ENCODE measurements around the gene MT1B. TPM values are rescaled to one million over a fixed set of nuclear protein-coding genes. Genes with fewer than 3 reads are reported as not detected.

MT1B gene
- polyA plus RNA-seq, 1 experiment: not detected

DNA sequence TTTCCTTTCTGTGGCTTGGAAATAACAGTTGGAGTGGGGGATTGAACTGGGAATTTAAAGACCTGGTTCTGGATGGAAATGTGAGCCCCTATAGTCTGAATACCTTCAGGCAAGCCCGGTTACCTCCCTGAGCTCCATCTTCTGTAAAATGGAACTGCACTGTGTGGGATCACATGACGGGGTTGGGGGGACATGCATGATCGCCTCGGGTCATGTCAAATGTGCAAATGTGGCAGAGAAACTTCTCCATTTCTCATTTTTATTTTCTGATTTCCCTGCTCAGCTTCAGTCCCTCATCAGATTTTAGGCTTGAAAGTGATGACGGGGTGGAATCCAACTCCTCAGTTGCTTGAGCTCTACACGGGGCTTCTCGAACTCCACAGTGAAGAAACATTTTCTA lies 1.5 kb downstream of the MT1B start:
- H3K4me3 ChIP-seq (ENCODE audit: low read depth, low read length): no peak overlapping the region
- H3K27me3 ChIP-seq (ENCODE audit: control insufficient read depth, insufficient read depth, low read length): peaks cover 59% of the 10 kb centered on the region
- TF ChIP-seq, protein P1, sequence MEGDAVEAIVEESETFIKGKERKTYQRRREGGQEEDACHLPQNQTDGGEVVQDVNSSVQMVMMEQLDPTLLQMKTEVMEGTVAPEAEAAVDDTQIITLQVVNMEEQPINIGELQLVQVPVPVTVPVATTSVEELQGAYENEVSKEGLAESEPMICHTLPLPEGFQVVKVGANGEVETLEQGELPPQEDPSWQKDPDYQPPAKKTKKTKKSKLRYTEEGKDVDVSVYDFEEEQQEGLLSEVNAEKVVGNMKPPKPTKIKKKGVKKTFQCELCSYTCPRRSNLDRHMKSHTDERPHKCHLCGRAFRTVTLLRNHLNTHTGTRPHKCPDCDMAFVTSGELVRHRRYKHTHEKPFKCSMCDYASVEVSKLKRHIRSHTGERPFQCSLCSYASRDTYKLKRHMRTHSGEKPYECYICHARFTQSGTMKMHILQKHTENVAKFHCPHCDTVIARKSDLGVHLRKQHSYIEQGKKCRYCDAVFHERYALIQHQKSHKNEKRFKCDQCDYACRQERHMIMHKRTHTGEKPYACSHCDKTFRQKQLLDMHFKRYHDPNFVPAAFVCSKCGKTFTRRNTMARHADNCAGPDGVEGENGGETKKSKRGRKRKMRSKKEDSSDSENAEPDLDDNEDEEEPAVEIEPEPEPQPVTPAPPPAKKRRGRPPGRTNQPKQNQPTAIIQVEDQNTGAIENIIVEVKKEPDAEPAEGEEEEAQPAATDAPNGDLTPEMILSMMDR (IDR thresholded peaks at IDR 0.05; ENCODE audit: low read depth, low read length): no peak
- DNase-seq (ENCODE audit: low read depth, low spot score): no peak
- ChIA-PET POLR2A (no interaction called here), CTCF (no interaction called here)
- H3K27ac ChIP-seq (ENCODE audit: low read depth, low read length): no peak overlapping the region
- H3K9me3 ChIP-seq (ENCODE audit: control insufficient read depth, insufficient read depth, low read length): no peaks in the 10 kb centered on the region; the same call in 1 of the 2 replicates

DNA sequence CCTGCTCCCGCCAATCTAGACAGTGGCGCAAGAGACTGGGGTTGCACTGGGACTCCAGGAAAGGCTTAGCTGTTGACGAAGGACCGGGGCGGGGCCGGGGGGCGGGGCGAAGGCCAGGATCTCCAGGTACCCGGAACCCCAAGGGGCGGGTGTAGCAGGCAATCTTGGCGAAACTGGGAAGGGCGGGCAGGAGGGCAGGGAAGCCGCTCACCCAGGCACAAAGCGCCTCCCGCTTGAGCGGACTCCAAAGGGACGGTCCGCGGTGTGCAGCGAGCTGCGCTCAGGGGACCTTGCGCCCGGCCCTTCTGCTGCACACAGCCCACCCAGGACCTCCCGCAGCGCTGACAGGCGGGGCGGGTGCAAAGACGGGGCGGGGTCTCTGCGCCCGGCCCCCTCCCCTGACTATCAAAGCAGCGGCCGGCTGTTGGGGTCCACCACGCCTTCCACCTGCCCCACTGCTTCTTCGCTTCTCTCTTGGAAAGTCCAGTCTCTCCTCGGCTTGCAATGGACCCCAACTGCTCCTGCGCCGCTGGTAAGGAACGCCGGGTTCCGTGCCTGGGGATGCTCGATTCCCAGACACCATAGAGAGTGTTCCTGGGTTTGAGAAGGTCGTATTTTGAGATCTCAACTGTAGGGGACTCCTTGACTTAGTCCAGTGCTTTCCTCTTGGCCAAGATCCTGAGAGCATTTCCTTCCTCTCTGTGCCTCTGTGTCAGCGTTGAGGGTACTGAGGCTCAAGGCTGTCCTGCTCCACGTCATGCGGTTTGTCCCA lies 6.1 kb downstream of the MT1B start, which contains the start of gene MT1F:
Gene MT1F (plus strand): TSS at position 405 of the 772 bp plus-strand sequence. CDS start 100 bp downstream, at position 505.
- CTCF ChIA-PET: no interaction called here
- TF ChIP-seq, protein P1 (IDR thresholded peaks at IDR 0.05; ENCODE audit: low read depth, low read length): no peak
- H3K4me3 ChIP-seq (ENCODE audit: low read depth, low read length): peak within 1 kb of the TSS; percentile 47
- H3K9me3 ChIP-seq (ENCODE audit: control insufficient read depth, insufficient read depth, low read length): no peaks in the 10 kb centered on the region; the same call in 1 of the 2 replicates
- no peak for DNase-seq (ENCODE audit: low read depth, low spot score)
- H3K27ac ChIP-seq (ENCODE audit: low read depth, low read length): no peak within 1 kb of the TSS
- H3K27me3 ChIP-seq (ENCODE audit: control insufficient read depth, insufficient read depth, low read length): peaks cover 59% of the 10 kb centered on the region
- POLR2A ChIA-PET: interaction anchor here (1.0 kb wide), 1 partner anchor 32 kb away, joined by 3 read pairs; the partner anchor contains the start of gene MT1E

DNA sequence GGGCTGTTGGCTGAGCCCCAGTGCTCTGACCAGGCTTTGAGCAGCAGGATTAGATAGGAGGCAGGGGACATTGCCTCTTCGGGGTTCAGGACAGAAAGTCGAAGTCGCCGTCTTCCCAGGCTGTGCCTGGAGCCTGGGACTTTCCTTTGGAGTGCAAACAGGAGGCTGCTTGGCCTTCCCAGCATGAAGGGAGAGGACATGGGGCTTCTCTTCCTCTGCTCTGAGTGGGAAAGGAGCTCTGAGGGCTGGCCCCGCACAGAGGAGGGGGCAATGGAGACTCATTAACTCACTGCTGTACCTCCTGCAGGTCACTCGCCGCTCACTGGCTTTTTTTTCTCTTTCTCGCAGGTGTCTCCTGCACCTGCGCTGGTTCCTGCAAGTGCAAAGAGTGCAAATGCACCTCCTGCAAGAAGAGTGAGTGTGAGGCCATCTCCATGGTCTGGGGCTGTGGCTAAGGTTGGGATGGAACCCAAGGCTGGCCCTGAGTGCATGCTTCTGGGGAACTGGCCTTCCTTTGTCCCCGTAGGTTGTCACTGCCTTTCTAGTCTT lies 6.7 kb downstream of the MT1B start:
- H3K27me3 ChIP-seq (ENCODE audit: control insufficient read depth, insufficient read depth, low read length): peaks cover 62% of the 10 kb centered on the region
- TF ChIP-seq, protein P1 (IDR thresholded peaks at IDR 0.05; ENCODE audit: low read depth, low read length): no peak
- H3K27ac ChIP-seq (ENCODE audit: low read depth, low read length): no peak overlapping the region
- POLR2A ChIA-PET: interaction anchor here (1.0 kb wide), 1 partner anchor 33 kb away, joined by 3 read pairs; the partner anchor contains the start of gene MT1E
- CTCF ChIA-PET: no interaction called here
- DNase-seq (ENCODE audit: low read depth, low spot score): no peak
- no peaks in the 10 kb centered on the region; the same call in 1 of the 2 replicates for H3K9me3 ChIP-seq (ENCODE audit: control insufficient read depth, insufficient read depth, low read length)
- H3K4me3 ChIP-seq (ENCODE audit: low read depth, low read length): peak overlapping the region; percentile 47

DNA sequence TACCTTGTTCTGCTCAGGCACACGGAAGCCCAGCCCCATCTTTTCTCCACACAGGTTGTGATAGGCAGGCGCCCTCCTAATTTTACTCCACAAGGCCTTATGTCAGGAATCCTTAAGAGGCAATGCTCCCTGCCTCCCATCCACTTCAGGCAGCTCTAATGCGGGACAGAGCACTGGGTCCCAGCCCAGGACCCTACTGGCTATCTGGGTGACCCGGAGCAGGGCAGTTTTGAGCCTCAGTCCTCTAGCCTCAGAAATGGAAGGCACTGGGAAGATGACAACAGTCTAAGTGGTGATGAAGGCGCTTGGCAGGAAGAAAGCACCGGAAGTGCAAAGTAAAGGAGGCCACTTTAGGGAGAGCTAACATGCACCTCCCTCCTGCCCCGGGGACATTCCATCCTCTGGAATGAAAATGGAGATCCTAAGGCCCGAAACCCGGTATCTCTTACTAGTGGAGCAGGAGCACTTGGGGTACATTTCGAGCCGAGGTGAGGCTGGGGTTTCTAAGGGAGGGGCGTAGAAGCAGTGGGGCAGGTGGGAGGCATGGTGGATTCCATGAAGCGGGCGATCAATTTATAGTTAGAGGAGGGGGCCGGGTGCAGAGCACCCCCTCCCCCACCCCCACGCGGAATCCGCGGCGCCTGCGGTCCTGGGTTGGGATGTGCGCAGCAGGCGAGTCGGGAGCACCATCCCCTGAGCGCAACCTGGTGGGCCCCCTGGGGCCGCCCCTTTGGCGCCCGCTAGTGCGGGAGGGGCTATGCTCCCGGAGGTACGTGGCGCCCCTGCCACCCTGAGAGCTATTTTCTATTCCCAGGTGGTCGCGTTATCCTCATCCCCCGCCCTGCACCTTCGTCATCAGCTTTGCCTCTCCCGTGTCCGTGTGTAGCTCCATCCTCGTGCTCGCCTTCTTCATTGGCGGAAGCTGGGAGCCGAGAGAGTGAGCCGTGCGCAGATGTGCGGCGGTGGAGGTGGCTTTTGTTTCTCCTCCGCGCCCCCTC lies 11.0 kb downstream of the MT1B start:
- POLR2A ChIA-PET: no interaction called here
- DNase-seq (ENCODE audit: low read depth, low spot score): no peak
- TF ChIP-seq, protein P1 (IDR thresholded peaks at IDR 0.05; ENCODE audit: low read depth, low read length): no peak
- H3K4me3 ChIP-seq (ENCODE audit: low read depth, low read length): no peak overlapping the region
- peaks cover 79% of the 10 kb centered on the region for H3K27me3 ChIP-seq (ENCODE audit: control insufficient read depth, insufficient read depth, low read length)
- CTCF ChIA-PET: no interaction called here
- no peak overlapping the region for H3K27ac ChIP-seq (ENCODE audit: low read depth, low read length)
- H3K9me3 ChIP-seq (ENCODE audit: control insufficient read depth, insufficient read depth, low read length): no peaks in the 10 kb centered on the region; the same call in 1 of the 2 replicates
